GM23338 (cell line): Measurements from ENCODE around the gene TENM3. TPM values are rescaled to one million over a fixed set of nuclear protein-coding genes. Genes with fewer than 3 reads are reported as not detected.

Source experiments
- ATAC-seq: fragments of 200-7000 bp; cut with Tn5 transposase; 3 replicates; pipeline ENCODE4 v1.9.1; 2020
- DNase-seq: peaks from one replicate; pipeline ENCODE4 v3.0.0-alpha.2; 2015; ENCODE audit warnings: low spot score
- H2AFZ ChIP-seq: fragments of 200-600 bp; sonication (generic); 2 replicates; pipeline ENCODE4 v1.8.0; 2016; ENCODE audit warnings: antibody characterized with exemption, mild to moderate bottlenecking, moderate library complexity
- H3F3A ChIP-seq: fragments of 200-600 bp; sonication (generic); replicated peaks from 2 replicates; pipeline ENCODE4 v1.8.0; 2017; ENCODE audit warnings: antibody characterized with exemption, mixed run types, low read depth
- H3K27ac ChIP-seq: fragments of 200-600 bp; sonication (generic); 2 replicates; pipeline ENCODE4 v1.6.1; 2016; ENCODE audit warnings: low read depth
- H3K27me3 ChIP-seq: fragments of 200-600 bp; sonication (generic); 2 replicates; pipeline ENCODE4 v1.8.0; 2016; ENCODE audit warnings: mild to moderate bottlenecking, mixed run types, moderate library complexity; ENCODE audit not compliant: insufficient read depth
- H3K36me3 ChIP-seq: fragments of 200-600 bp; sonication (generic); 2 replicates; pipeline ENCODE4 v1.8.0; 2016; ENCODE audit warnings: mild to moderate bottlenecking; ENCODE audit not compliant: insufficient read depth
- H3K4me1 ChIP-seq: fragments of 200-600 bp; sonication (generic); 2 replicates; pipeline ENCODE4 v1.8.0; 2016; ENCODE audit warnings: mild to moderate bottlenecking, moderate library complexity; ENCODE audit not compliant: insufficient read depth
- H3K4me2 ChIP-seq: fragments of 200-600 bp; sonication (generic); 2 replicates; pipeline ENCODE4 v1.7.1; 2017; ENCODE audit warnings: mixed run types
- H3K4me3 ChIP-seq: fragments of 200-600 bp; sonication (generic); 2 replicates; pipeline ENCODE4 v1.6.1; 2016; ENCODE audit warnings: mixed run types
- H3K79me2 ChIP-seq: fragments of 200-600 bp; sonication (generic); replicated peaks from 2 replicates; pipeline ENCODE4 v1.8.0; 2017; ENCODE audit warnings: mild to moderate bottlenecking; ENCODE audit not compliant: insufficient read depth
- H3K9me2 ChIP-seq: fragments of 200-600 bp; sonication (generic); 2 replicates; pipeline ENCODE4 v1.8.0; 2017; ENCODE audit not compliant: insufficient read depth
- H4K20me1 ChIP-seq: fragments of 200-600 bp; sonication (generic); replicated peaks from 2 replicates; pipeline ENCODE4 v1.8.0; 2017; ENCODE audit warnings: mild to moderate bottlenecking; ENCODE audit not compliant: insufficient read depth
- H3K27ac Mint-ChIP-seq: 2 replicates; pipeline ENCODE4 v1.8.0; 2020; ENCODE audit warnings: inconsistent platforms, mild to moderate bottlenecking, moderate library complexity, mixed read lengths
- H3K27me3 Mint-ChIP-seq: 3 replicates; pipeline ENCODE4 v1.8.0; 2022; ENCODE audit warnings: low read depth, mild to moderate bottlenecking, moderate library complexity, mixed read lengths, inconsistent platforms; ENCODE audit not compliant: insufficient read depth, poor library complexity
- H3K36me3 Mint-ChIP-seq: 3 replicates; pipeline ENCODE4 v1.8.0; 2021; ENCODE audit warnings: low read depth, mild to moderate bottlenecking, inconsistent platforms, moderate library complexity, mixed read lengths
- H3K4me1 Mint-ChIP-seq: 3 replicates; pipeline ENCODE4 v1.8.0; 2020; ENCODE audit warnings: mild to moderate bottlenecking, inconsistent platforms, mixed read lengths
- H3K4me3 Mint-ChIP-seq: 3 replicates; pipeline ENCODE4 v1.8.0; 2021; ENCODE audit warnings: moderate library complexity, mild to moderate bottlenecking, inconsistent platforms, mixed read lengths
- H3K9me3 Mint-ChIP-seq: 3 replicates; pipeline ENCODE4 v1.8.0; 2020; ENCODE audit warnings: moderate library complexity, mild to moderate bottlenecking, inconsistent platforms, mixed read lengths
- CREB1 ChIP-seq: fragments of 250-450 bp; sonication (Bioruptor Pico); IDR thresholded peaks from 2 replicates; pipeline ENCODE4 v1.5.0; 2020; ENCODE audit warnings: low read depth, mild to moderate bottlenecking, moderate library complexity
- EZH2 ChIP-seq: fragments of 200-600 bp; sonication (generic); IDR thresholded peaks from one replicate; pipeline ENCODE4 v1.8.0; 2017; ENCODE audit warnings: antibody characterized with exemption, mild to moderate bottlenecking, low read depth; ENCODE audit not compliant: unreplicated experiment
- JUNB ChIP-seq: IDR thresholded peaks from one replicate; pipeline ENCODE4 v1.6.1; 2016; ENCODE audit warnings: antibody characterized with exemption; ENCODE audit not compliant: unreplicated experiment
- NANOG ChIP-seq: IDR thresholded peaks from 2 replicates; pipeline ENCODE4 v1.6.1; 2016; ENCODE audit warnings: antibody characterized with exemption, borderline replicate concordance
- STAT1 ChIP-seq: IDR thresholded peaks from one replicate; pipeline ENCODE4 v1.6.1; 2016; ENCODE audit warnings: antibody characterized with exemption; ENCODE audit not compliant: unreplicated experiment
- ZNF114 ChIP-seq: fragments of 250-450 bp; sonication (Bioruptor Pico); IDR thresholded peaks from 2 replicates; pipeline ENCODE4 v1.5.0; 2020; ENCODE audit warnings: mild to moderate bottlenecking, moderate library complexity
- ZNF331 ChIP-seq: fragments of 250-450 bp; sonication (Bioruptor Pico); IDR thresholded peaks from 2 replicates; pipeline ENCODE4 v1.5.0; 2020; ENCODE audit warnings: low read depth, mild to moderate bottlenecking, moderate library complexity
- polyA plus RNA-seq: library from polyadenylated mRNA; unstranded; fragments of >200 nt; fragmentation: Nextera tagmentation; extraction: Ambion mirVana; gene quantifications from 2 replicates; pipeline ENCODE4 v1.2.1, GENCODE V29; 2016
- total RNA-seq: library from RNA; depleted of rRNA; stranded (reverse); fragments of >200 nt; shearing (Covaris generic); gene quantifications from 2 replicates; pipeline ENCODE4 v1.2.3, GENCODE V29; 2014
- TF ChIP-seq, protein P1 (sequence below): IDR thresholded peaks from one replicate; pipeline ENCODE4 v1.6.1; 2018; ENCODE audit warnings: antibody characterized with exemption; ENCODE audit not compliant: unreplicated experiment
- TF ChIP-seq, protein P2 (sequence below): IDR thresholded peaks from 2 replicates; pipeline ENCODE4 v1.6.1; 2016; ENCODE audit warnings: antibody characterized with exemption
- TF ChIP-seq, protein P3 (sequence below): fragments of 250-450 bp; sonication (Bioruptor Pico); IDR thresholded peaks from 2 replicates; pipeline ENCODE4 v1.5.0; 2020; ENCODE audit warnings: mild to moderate bottlenecking, moderate library complexity

TENM3 gene
- total and polyA plus RNA-seq, 2 experiments from 2014 or later: 22.2 to 128 TPM

DNA sequence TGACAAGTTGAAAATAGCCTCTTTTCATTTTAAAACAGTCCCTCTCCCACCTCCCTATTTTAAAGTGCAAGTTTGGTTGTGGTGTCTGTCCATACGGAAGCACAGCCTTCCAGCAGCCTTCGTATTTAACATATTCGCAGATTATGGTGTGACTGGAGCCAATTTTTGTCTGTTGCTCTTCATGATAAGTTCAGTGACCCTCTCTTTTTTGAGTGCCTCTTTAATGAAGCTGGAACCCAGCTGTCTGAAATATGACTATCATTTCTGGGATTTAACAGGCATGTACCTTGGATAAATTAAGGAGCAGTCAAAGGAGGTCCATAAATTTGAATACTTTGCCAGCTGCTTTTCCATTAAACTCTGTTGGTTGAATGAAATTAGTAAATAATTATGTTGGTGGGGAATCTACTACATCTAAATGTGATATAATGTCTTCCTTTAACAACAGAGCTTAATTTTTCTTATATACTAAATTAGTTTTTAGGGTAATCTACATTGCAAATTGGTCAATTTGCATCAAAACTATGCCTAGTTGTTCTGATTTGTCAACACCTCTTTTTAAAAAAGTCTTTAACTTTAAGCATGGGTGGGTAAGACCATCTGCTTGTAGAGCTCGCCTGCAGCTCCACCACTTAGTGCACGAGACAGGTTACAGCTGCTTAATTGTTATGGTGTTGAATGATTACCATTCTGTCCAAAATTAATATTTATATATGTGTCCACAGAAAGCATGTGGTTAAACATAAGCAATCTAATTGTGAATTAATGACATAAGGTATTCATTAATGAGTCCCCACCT, 457.4 kb downstream of the TENM3 start (continued):
- TF ChIP-seq, protein P1, sequence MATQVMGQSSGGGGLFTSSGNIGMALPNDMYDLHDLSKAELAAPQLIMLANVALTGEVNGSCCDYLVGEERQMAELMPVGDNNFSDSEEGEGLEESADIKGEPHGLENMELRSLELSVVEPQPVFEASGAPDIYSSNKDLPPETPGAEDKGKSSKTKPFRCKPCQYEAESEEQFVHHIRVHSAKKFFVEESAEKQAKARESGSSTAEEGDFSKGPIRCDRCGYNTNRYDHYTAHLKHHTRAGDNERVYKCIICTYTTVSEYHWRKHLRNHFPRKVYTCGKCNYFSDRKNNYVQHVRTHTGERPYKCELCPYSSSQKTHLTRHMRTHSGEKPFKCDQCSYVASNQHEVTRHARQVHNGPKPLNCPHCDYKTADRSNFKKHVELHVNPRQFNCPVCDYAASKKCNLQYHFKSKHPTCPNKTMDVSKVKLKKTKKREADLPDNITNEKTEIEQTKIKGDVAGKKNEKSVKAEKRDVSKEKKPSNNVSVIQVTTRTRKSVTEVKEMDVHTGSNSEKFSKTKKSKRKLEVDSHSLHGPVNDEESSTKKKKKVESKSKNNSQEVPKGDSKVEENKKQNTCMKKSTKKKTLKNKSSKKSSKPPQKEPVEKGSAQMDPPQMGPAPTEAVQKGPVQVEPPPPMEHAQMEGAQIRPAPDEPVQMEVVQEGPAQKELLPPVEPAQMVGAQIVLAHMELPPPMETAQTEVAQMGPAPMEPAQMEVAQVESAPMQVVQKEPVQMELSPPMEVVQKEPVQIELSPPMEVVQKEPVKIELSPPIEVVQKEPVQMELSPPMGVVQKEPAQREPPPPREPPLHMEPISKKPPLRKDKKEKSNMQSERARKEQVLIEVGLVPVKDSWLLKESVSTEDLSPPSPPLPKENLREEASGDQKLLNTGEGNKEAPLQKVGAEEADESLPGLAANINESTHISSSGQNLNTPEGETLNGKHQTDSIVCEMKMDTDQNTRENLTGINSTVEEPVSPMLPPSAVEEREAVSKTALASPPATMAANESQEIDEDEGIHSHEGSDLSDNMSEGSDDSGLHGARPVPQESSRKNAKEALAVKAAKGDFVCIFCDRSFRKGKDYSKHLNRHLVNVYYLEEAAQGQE: no peak
- TF ChIP-seq JUNB (no peak), NANOG (no peak), STAT1 (no peak), ZNF114 (no peak), CREB1 (CRISPR knock-in tag) (no peak)
- TF ChIP-seq, protein P2, sequence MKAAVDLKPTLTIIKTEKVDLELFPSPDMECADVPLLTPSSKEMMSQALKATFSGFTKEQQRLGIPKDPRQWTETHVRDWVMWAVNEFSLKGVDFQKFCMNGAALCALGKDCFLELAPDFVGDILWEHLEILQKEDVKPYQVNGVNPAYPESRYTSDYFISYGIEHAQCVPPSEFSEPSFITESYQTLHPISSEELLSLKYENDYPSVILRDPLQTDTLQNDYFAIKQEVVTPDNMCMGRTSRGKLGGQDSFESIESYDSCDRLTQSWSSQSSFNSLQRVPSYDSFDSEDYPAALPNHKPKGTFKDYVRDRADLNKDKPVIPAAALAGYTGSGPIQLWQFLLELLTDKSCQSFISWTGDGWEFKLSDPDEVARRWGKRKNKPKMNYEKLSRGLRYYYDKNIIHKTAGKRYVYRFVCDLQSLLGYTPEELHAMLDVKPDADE: no peak

DNA sequence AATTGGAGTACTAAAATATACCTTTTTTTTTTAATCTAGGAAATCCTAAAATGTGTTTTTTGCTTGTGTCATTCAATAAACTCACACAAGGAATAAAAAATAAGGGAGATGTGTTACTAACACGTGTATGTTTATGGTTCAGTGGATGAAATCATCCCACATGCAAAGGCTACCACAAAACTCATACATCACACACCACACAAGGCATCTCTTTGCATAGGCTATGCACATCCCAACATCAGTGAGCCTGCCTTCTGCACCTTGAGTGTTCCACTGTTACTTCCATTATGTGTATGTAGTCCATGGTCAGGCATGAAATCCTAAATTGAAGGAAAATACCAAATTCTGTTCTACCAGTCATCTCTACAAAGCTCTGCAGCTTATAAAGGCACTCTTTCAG, 460.9 kb downstream of the TENM3 start:
- ATAC-seq: no peak
- no peak overlapping the region for H3K4me3 Mint-ChIP-seq
- DNase-seq: no peak
- no peak overlapping the region for H3K4me3 ChIP-seq
- H3K79me2 ChIP-seq: no peaks in the 10 kb centered on the region
- no peak overlapping the region for H3K27ac Mint-ChIP-seq
- H4K20me1 ChIP-seq: no peaks in the 10 kb centered on the region
- H3K4me2 ChIP-seq: no peak overlapping the region
- no peaks in the 10 kb centered on the region for H3K27me3 ChIP-seq
- no peaks in the 10 kb centered on the region for H3K9me2 ChIP-seq
- peaks cover 2% of the 10 kb centered on the region for H3K27me3 Mint-ChIP-seq
- no peaks in the 10 kb centered on the region for H3F3A ChIP-seq
- H2AFZ ChIP-seq: no peak overlapping the region
- H3K9me3 Mint-ChIP-seq: no peaks in the 10 kb centered on the region; the same call in 2 of the 3 replicates
- peaks cover 18% of the 10 kb centered on the region for H3K4me1 Mint-ChIP-seq
- H3K27ac ChIP-seq: no peak overlapping the region
- peaks cover 7% of the 10 kb centered on the region; the same call in 1 of the 3 replicates for H3K36me3 Mint-ChIP-seq
- H3K36me3 ChIP-seq: no peaks in the 10 kb centered on the region
- peaks cover 16% of the 10 kb centered on the region; the same call in 1 of the 2 replicates for H3K4me1 ChIP-seq
- TF ChIP-seq JUNB (no peak), ZNF331 (CRISPR knock-in tag) (no peak), EZH2 (no peak), STAT1 (no peak)
- TF ChIP-seq, protein P1: no peak
- TF ChIP-seq, protein P3, sequence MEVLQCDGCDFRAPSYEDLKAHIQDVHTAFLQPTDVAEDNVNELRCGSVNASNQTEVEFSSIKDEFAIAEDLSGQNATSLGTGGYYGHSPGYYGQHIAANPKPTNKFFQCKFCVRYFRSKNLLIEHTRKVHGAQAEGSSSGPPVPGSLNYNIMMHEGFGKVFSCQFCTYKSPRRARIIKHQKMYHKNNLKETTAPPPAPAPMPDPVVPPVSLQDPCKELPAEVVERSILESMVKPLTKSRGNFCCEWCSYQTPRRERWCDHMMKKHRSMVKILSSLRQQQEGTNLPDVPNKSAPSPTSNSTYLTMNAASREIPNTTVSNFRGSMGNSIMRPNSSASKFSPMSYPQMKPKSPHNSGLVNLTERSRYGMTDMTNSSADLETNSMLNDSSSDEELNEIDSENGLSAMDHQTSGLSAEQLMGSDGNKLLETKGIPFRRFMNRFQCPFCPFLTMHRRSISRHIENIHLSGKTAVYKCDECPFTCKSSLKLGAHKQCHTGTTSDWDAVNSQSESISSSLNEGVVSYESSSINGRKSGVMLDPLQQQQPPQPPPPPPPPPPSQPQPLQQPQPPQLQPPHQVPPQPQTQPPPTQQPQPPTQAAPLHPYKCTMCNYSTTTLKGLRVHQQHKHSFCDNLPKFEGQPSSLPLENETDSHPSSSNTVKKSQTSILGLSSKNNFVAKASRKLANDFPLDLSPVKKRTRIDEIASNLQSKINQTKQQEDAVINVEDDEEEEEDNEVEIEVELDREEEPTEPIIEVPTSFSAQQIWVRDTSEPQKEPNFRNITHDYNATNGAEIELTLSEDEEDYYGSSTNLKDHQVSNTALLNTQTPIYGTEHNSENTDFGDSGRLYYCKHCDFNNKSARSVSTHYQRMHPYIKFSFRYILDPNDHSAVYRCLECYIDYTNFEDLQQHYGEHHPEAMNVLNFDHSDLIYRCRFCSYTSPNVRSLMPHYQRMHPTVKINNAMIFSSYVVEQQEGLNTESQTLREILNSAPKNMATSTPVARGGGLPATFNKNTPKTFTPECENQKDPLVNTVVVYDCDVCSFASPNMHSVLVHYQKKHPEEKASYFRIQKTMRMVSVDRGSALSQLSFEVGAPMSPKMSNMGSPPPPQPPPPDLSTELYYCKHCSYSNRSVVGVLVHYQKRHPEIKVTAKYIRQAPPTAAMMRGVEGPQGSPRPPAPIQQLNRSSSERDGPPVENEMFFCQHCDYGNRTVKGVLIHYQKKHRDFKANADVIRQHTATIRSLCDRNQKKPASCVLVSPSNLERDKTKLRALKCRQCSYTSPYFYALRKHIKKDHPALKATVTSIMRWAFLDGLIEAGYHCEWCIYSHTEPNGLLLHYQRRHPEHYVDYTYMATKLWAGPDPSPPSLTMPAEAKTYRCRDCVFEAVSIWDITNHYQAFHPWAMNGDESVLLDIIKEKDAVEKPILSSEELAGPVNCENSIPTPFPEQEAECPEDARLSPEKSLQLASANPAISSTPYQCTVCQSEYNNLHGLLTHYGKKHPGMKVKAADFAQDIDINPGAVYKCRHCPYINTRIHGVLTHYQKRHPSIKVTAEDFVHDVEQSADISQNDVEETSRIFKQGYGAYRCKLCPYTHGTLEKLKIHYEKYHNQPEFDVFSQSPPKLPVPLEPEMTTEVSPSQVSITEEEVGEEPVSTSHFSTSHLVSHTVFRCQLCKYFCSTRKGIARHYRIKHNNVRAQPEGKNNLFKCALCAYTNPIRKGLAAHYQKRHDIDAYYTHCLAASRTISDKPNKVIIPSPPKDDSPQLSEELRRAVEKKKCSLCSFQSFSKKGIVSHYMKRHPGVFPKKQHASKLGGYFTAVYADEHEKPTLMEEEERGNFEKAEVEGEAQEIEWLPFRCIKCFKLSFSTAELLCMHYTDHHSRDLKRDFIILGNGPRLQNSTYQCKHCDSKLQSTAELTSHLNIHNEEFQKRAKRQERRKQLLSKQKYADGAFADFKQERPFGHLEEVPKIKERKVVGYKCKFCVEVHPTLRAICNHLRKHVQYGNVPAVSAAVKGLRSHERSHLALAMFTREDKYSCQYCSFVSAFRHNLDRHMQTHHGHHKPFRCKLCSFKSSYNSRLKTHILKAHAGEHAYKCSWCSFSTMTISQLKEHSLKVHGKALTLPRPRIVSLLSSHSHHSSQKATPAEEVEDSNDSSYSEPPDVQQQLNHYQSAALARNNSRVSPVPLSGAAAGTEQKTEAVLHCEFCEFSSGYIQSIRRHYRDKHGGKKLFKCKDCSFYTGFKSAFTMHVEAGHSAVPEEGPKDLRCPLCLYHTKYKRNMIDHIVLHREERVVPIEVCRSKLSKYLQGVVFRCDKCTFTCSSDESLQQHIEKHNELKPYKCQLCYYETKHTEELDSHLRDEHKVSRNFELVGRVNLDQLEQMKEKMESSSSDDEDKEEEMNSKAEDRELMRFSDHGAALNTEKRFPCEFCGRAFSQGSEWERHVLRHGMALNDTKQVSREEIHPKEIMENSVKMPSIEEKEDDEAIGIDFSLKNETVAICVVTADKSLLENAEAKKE (CRISPR knock-in tag): no peak
